Glutamatergic neuron (in vitro differentiated cells): ENCODE measurements around the gene NRL. TPM values are rescaled to one million over a fixed set of nuclear protein-coding genes. Genes with fewer than 3 reads are reported as not detected.

Source experiments
- DNase-seq: peaks from one replicate; pipeline ENCODE4 v3.0.0; 2022
- H3K27ac Mint-ChIP-seq: one replicate; pipeline ENCODE4 v1.8.0; 2020; ENCODE audit warnings: mild to moderate bottlenecking, mixed read lengths, inconsistent platforms; ENCODE audit not compliant: unreplicated experiment
- H3K27me3 Mint-ChIP-seq: one replicate; pipeline ENCODE4 v1.8.0; 2020; ENCODE audit warnings: mild to moderate bottlenecking, moderate library complexity, mixed read lengths, inconsistent platforms; ENCODE audit not compliant: unreplicated experiment
- H3K36me3 Mint-ChIP-seq: one replicate; pipeline ENCODE4 v1.8.0; 2020; ENCODE audit warnings: mild to moderate bottlenecking, mixed read lengths, inconsistent platforms; ENCODE audit not compliant: unreplicated experiment
- H3K4me1 Mint-ChIP-seq: one replicate; pipeline ENCODE4 v1.8.0; 2020; ENCODE audit warnings: mild to moderate bottlenecking, low read depth, mixed read lengths, inconsistent platforms; ENCODE audit not compliant: unreplicated experiment
- H3K4me3 Mint-ChIP-seq: one replicate; pipeline ENCODE4 v1.8.0; 2020; ENCODE audit warnings: mild to moderate bottlenecking, mixed read lengths, inconsistent platforms; ENCODE audit not compliant: unreplicated experiment
- H3K9me3 Mint-ChIP-seq: one replicate; pipeline ENCODE4 v1.8.0; 2020; ENCODE audit warnings: mild to moderate bottlenecking, moderate library complexity, mixed read lengths, inconsistent platforms; ENCODE audit not compliant: unreplicated experiment
- CTCF ChIP-seq: fragments of 200-600 bp; sonication (generic); IDR thresholded peaks from one replicate; pipeline ENCODE4 v1.5.0; 2021; ENCODE audit not compliant: partially characterized antibody, unreplicated experiment
- total RNA-seq: library from RNA; stranded (reverse); fragmentation: NEBNext Ultra II Directional; extraction: Animal tissue kit (Norgen Biotek cat#: 25700); gene quantifications from one replicate; pipeline ENCODE4 v1.2.1, GENCODE V29; 2021; ENCODE audit not compliant: unreplicated experiment

The NRL gene
- total RNA-seq, 1 donor from 2014 or later: 3.7 TPM

- peaks cover 21% of the 10 kb centered on the region for H3K27me3 Mint-ChIP-seq
- peak overlapping the region; percentile 14 for H3K27ac Mint-ChIP-seq
- peaks cover 2% of the 10 kb centered on the region for H3K9me3 Mint-ChIP-seq
- TF ChIP-seq CTCF: no peak
- peaks cover 7% of the 10 kb centered on the region for H3K4me1 Mint-ChIP-seq
- peaks cover 6% of the 10 kb centered on the region for H3K36me3 Mint-ChIP-seq
- H3K4me3 Mint-ChIP-seq: no peak overlapping the region
- no peak for DNase-seq
Observed at GRCh38 chr14:24064856-24065255, 49.9 kb downstream of the NRL start.

- H3K4me1 Mint-ChIP-seq: peaks cover 8% of the 10 kb centered on the region
- H3K36me3 Mint-ChIP-seq: peaks cover 6% of the 10 kb centered on the region
- H3K27ac Mint-ChIP-seq: peak overlapping the region; percentile 14
- peak overlapping the region; percentile 44 for H3K4me3 Mint-ChIP-seq
- no peak for DNase-seq
- peaks cover 23% of the 10 kb centered on the region for H3K27me3 Mint-ChIP-seq
- H3K9me3 Mint-ChIP-seq: no peaks in the 10 kb centered on the region
- no peak for TF ChIP-seq CTCF
Observed at GRCh38 chr14:24064091-24064795, 50.5 kb downstream of the NRL start.

DNA sequence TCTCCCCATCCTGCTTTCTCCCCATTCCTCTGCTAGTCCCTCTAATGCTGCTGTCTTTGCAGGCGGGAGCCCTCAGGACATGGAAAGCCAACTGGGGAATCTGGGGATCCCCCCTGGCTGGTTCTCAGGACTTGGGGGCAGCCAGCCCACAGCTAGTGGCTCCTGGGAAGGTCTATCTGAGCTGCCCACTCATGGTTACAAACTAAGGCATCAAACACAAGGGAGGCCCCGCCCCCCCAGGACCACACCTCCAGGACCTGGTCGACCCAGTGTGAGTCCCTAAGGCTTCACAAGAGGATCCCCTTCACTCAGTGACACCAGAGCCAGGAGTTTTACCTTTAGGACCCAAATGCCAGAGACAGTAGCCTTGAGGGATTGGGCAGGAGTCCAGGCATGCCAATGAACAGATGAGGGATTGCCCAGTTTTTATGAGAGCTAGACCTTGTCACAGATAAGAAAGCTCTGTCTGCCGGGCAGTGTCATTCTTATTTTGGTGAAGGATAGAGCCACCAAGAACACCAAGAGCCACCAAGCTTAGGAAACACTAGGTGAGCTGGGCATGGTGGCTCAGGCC lies 51.4 kb downstream of the NRL start:
- Mint-ChIP-seq H3K36me3 (peaks cover 6% of the 10 kb centered on the region), H3K9me3 (no peaks in the 10 kb centered on the region), H3K27me3 (peaks cover 25% of the 10 kb centered on the region), H3K4me3 (no peak overlapping the region), H3K4me1 (peaks cover 16% of the 10 kb centered on the region), H3K27ac (no peak overlapping the region)
- no peak for DNase-seq
- TF ChIP-seq CTCF: no peak

DNA sequence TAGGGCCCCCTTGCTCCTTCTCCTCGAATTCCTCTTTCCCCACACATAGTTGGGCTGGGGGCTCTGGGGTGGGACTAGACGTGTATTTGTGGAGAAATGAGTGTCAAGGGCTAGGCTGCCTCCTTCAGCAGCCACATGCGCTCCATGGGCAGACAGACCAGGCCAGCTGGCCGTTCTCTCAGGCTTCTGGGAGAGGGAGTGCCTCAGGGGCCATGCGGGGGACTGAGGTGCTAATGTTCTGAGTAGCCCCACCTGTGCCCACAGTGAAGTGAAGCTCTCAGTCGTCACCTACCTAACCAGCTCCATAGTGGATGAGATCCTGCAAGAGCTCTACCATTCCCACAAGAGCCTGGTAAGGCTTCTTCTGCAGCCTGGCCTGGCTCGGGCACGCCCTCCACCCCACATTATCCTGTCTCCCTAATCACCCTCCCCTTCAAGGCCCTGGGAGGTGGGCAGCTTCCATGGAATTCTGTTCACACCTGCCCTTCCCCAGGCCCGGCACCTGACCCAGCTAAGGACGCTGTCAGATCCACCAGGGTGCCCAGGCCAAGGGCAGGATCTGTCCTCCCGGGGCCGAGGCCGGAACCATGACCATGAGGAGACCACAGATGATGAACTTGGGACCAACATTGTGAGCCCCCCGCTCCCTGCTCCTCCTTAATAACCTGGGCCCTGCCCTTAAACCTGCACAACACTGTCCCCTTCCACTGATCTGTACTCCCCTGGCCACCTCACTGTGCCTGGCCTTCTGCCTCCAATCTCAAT lies 52.4 kb downstream of the NRL start:
- H3K27ac Mint-ChIP-seq: no peak overlapping the region
- no peaks in the 10 kb centered on the region for H3K9me3 Mint-ChIP-seq
- H3K4me1 Mint-ChIP-seq: peaks cover 19% of the 10 kb centered on the region
- H3K27me3 Mint-ChIP-seq: peaks cover 27% of the 10 kb centered on the region
- H3K36me3 Mint-ChIP-seq: peaks cover 3% of the 10 kb centered on the region
- no peak for DNase-seq
- H3K4me3 Mint-ChIP-seq: no peak overlapping the region
- no peak for TF ChIP-seq CTCF
